Endodermal cell (in vitro differentiated cells): Measurements from ENCODE around the gene PTPRH. TPM values are rescaled to one million over a fixed set of nuclear protein-coding genes. Genes with fewer than 3 reads are reported as not detected.
"Not testable (repeated sequence)": the region's sequence is repeated elsewhere in the genome, so short reads cannot be mapped to it uniquely, and the experiment has no call there.

Experiments used
- DNase-seq: peaks from one replicate; pipeline ENCODE4 v3.0.0-alpha.2; 2017
- H3K27ac ChIP-seq: 2 replicates; pipeline ENCODE4 v1.5.1; 2013; ENCODE audit warnings: mild to moderate bottlenecking, low read depth, low read length, moderate library complexity
- H3K27me3 ChIP-seq: 2 replicates; pipeline ENCODE4 v1.6.1; 2013; ENCODE audit warnings: mild to moderate bottlenecking, low read length, moderate library complexity; ENCODE audit not compliant: insufficient read depth, control insufficient read depth, poor library complexity, severe bottlenecking
- H3K36me3 ChIP-seq: 2 replicates; pipeline ENCODE4 v1.7.0; 2013; ENCODE audit warnings: mild to moderate bottlenecking, low read length, moderate library complexity; ENCODE audit not compliant: control insufficient read depth, insufficient read depth
- H3K4me1 ChIP-seq: one replicate; pipeline ENCODE4 v1.7.0; 2013; ENCODE audit warnings: low read length; ENCODE audit not compliant: control insufficient read depth, insufficient read depth
- H3K4me3 ChIP-seq: 2 replicates; pipeline ENCODE4 v1.5.1; 2013; ENCODE audit warnings: mild to moderate bottlenecking, low read length, moderate library complexity
- H3K9ac ChIP-seq: 2 replicates; pipeline ENCODE4 v1.6.1; 2013; ENCODE audit warnings: mild to moderate bottlenecking, low read length, moderate library complexity; ENCODE audit not compliant: poor library complexity, severe bottlenecking; ENCODE audit errors: extremely low read depth
- H3K9me3 ChIP-seq: 2 replicates; pipeline ENCODE4 v1.6.1; 2013; ENCODE audit warnings: mild to moderate bottlenecking, low read length, moderate library complexity; ENCODE audit not compliant: control insufficient read depth
- H3K27ac Mint-ChIP-seq: 2 replicates; pipeline ENCODE4 v1.8.0; 2020; ENCODE audit warnings: mixed read lengths
- H3K27me3 Mint-ChIP-seq: 2 replicates; pipeline ENCODE4 v1.8.0; 2021; ENCODE audit warnings: mild to moderate bottlenecking, mixed read lengths; ENCODE audit not compliant: insufficient read depth
- H3K36me3 Mint-ChIP-seq: 2 replicates; pipeline ENCODE4 v1.8.0; 2020; ENCODE audit warnings: low read depth, mixed read lengths
- H3K4me1 Mint-ChIP-seq: 2 replicates; pipeline ENCODE4 v1.8.0; 2020; ENCODE audit warnings: mixed read lengths
- H3K4me3 Mint-ChIP-seq: 2 replicates; pipeline ENCODE4 v1.8.0; 2020; ENCODE audit warnings: mild to moderate bottlenecking, moderate library complexity, mixed read lengths
- H3K9me3 Mint-ChIP-seq: 2 replicates; pipeline ENCODE4 v1.8.0; 2020; ENCODE audit warnings: mild to moderate bottlenecking, mixed read lengths
- CTCF ChIP-seq: fragments of 200-600 bp; sonication (generic); conservative IDR thresholded peaks from 2 replicates; pipeline ENCODE4 v1.5.0; 2021; ENCODE audit warnings: antibody characterized with exemption, mild to moderate bottlenecking
- WGBS, 2 experiments: methylation state at CpG; one replicate each; pipeline versions ENCODE4 v1.1.5 to v1.1.7; 2013; ENCODE audit warnings: missing lambda C conversion rate in 2 of 2, mixed read lengths in 1 of 2; ENCODE audit not compliant: insufficient coverage in 1 of 2, insufficient read length in 1 of 2; 5-methylcytosine and 5-hydroxymethylcytosine counted together
- total RNA-seq, 2 donors: library from RNA; stranded (reverse); fragmentation: NEBNext Ultra II Directional in 1 of 2; extraction: Animal tissue kit (Norgen Biotek cat#: 25700) in 1 of 2; gene quantifications; 2 replicates in 1 of 2; 3 replicates in 1 of 2; pipeline ENCODE4 v1.2.1, GENCODE V29; 2021

The PTPRH gene
- total RNA-seq, 2 donors from 2014 or later: not detected

GRCh38 chr19:55226788-55227187 is 17.5 kb upstream of the PTPRH start:
- no peak for DNase-seq
- no peak overlapping the region for H3K27ac Mint-ChIP-seq

GRCh38 chr19:55226273-55226672 is 17.0 kb upstream of the PTPRH start:
- no peak overlapping the region for H3K4me3 ChIP-seq
- Mint-ChIP-seq H3K9me3 (no peaks in the 10 kb centered on the region), H3K4me1 (peaks cover 7% of the 10 kb centered on the region), H3K36me3 (peaks cover 13% of the 10 kb centered on the region), H3K27me3 (no peaks in the 10 kb centered on the region), H3K27ac (peak overlapping the region; percentile 26), H3K4me3 (no peak overlapping the region)
- H3K4me1 ChIP-seq: peaks cover 5% of the 10 kb centered on the region
- no peaks in the 10 kb centered on the region for H3K27me3 ChIP-seq
- DNase-seq: no peak
- no peak overlapping the region for H3K9ac ChIP-seq
- H3K27ac ChIP-seq: no peak overlapping the region
- no peak for TF ChIP-seq CTCF
- 91 to 98% methylated on average over 7 to 9 of the region's 9 CpGs for WGBS, 2 experiments
- H3K36me3 ChIP-seq: no peaks in the 10 kb centered on the region
- H3K9me3 ChIP-seq: no peaks in the 10 kb centered on the region

More at GRCh38 chr19:55226788-55227187, 17.5 kb upstream of the PTPRH start:
- TF ChIP-seq CTCF: no peak
- Mint-ChIP-seq H3K27me3 (no peaks in the 10 kb centered on the region), H3K4me3 (no peak overlapping the region), H3K36me3 (peaks cover 13% of the 10 kb centered on the region), H3K9me3 (no peaks in the 10 kb centered on the region), H3K4me1 (peaks cover 7% of the 10 kb centered on the region)
- H3K9me3 ChIP-seq: no peaks in the 10 kb centered on the region
- H3K9ac ChIP-seq: no peak overlapping the region
- H3K4me3 ChIP-seq: no peak overlapping the region
- H3K27me3 ChIP-seq: no peaks in the 10 kb centered on the region
- no peak overlapping the region for H3K27ac ChIP-seq
- H3K36me3 ChIP-seq: no peaks in the 10 kb centered on the region
- 88 to 89% methylated on average over 10 to 18 of the region's 18 CpGs for WGBS, 2 experiments
- peaks cover 5% of the 10 kb centered on the region for H3K4me1 ChIP-seq

GRCh38 chr19:55225415-55225958 is 16.2 kb upstream of the PTPRH start:
- Histone ChIP-seq H3K9ac (no peak overlapping the region), H3K9me3 (no peaks in the 10 kb centered on the region), H3K4me3 (no peak overlapping the region), H3K36me3 (no peaks in the 10 kb centered on the region), H3K4me1 (peaks cover 5% of the 10 kb centered on the region), H3K27ac (no peak overlapping the region), H3K27me3 (no peaks in the 10 kb centered on the region)
- Mint-ChIP-seq H3K27ac (no peak overlapping the region), H3K4me3 (no peak overlapping the region), H3K4me1 (peaks cover 7% of the 10 kb centered on the region), H3K36me3 (peaks cover 18% of the 10 kb centered on the region), H3K27me3 (no peaks in the 10 kb centered on the region), H3K9me3 (peaks cover 4% of the 10 kb centered on the region)
- DNase-seq: no peak
- no peak for TF ChIP-seq CTCF
- 87 to 96% methylated on average over 4 of the region's 7 CpGs for WGBS, 2 experiments

GRCh38 chr19:55224679-55225414 is 15.5 kb upstream of the PTPRH start:
- not testable (repeated sequence) for H3K36me3 ChIP-seq, H3K9me3 Mint-ChIP-seq, DNase-seq, H3K27me3 Mint-ChIP-seq, H3K27ac ChIP-seq, H3K4me1 Mint-ChIP-seq, H3K27ac Mint-ChIP-seq, H3K4me3 ChIP-seq, H3K9me3 ChIP-seq, H3K4me3 Mint-ChIP-seq, H3K27me3 ChIP-seq, H3K4me1 ChIP-seq, H3K9ac ChIP-seq
- WGBS, 2 experiments: 79 to 86% methylated on average over 5 to 11 of the region's 11 CpGs
- H3K36me3 Mint-ChIP-seq: peaks cover 17% of the 10 kb centered on the region
